ENCODE measurements around the gene GPR18. TPM values are rescaled to one million over a fixed set of nuclear protein-coding genes. Genes with fewer than 3 reads are reported as not detected.
A peak's percentile ranks its signal among the peaks of the same experiment; 100 is the strongest.

The GPR18 gene
- total RNA-seq, 1 experiment from 2014 or later, result not detected

DNA sequence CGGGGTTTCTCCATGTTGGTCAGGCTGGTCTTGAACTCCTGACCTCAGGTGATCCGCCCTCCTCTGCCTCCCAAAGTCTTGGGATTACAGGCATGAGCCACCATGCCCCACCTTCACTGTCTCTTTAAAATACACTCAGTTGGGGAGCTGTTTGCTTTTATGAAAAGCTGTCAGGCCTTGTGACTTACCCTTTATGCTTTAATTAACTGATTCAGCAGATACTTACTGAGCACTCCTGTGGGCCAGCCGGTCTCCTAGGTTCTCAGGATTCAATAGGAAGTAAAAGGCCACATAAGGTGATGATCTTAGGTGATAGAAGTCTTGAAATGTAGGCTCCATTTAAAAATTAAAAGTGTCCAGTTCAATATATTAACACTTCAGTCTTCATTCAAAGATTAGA lies 50.0 kb downstream of the GPR18 start:
- Mint-ChIP-seq H3K4me1 (peaks cover 31 to 34% of the 10 kb centered on the region in 2 experiments), H3K27ac (peak overlapping the region in 2 of 3 experiments; percentile 45 to 55; a peak in 2 of 7 replicates), H3K27me3 (ENCODE audit: low read depth) (no peaks in the 10 kb centered on the region; the same call in 1 of the 2 replicates), H3K36me3 (ENCODE audit: insufficient read depth in 1 of 3, low read depth in 3 of 3) (peaks cover 17 to 19% (median 18%) of the 10 kb centered on the region in 3 experiments; a peak in 6 of 7 replicates), H3K9me3 (no peaks in the 10 kb centered on the region), H3K4me3 (no peak overlapping the region)
- no peak overlapping the region for H3K18ac ChIP-seq (ENCODE audit: insufficient read length, low read depth, low read length)
- H3K14ac ChIP-seq (ENCODE audit: insufficient read depth, low read length), result no peak overlapping the region
- no peak overlapping the region for H2BK5ac ChIP-seq (ENCODE audit: insufficient read length, low read length)
- H3K4me2 ChIP-seq (ENCODE audit: insufficient read depth, insufficient read length, low read length), result no peak overlapping the region
- H4K8ac ChIP-seq (replicated peaks; ENCODE audit: insufficient read length, low read depth, low read length), result no peak overlapping the region
- peaks cover 39% of the 10 kb centered on the region; the same call in 1 of the 2 replicates for H3K79me2 ChIP-seq (ENCODE audit: insufficient read depth, low read length)
- H3T11ph ChIP-seq (ENCODE audit: low read length), result no peak overlapping the region
- no peaks in the 10 kb centered on the region for H3K9me3 ChIP-seq (ENCODE audit: control insufficient read depth, low read depth, low read length)
- H2AFZ ChIP-seq (ENCODE audit: low read length), result no peak overlapping the region
- H4K5ac ChIP-seq (ENCODE audit: insufficient read length, low read depth, low read length), result no peak overlapping the region
- no peak overlapping the region for H3K4ac ChIP-seq (ENCODE audit: low read depth, low read length)
- no peak overlapping the region for H4K91ac ChIP-seq (ENCODE audit: insufficient read length, low read depth, low read length)
- H3K9ac ChIP-seq (ENCODE audit: extremely low read depth, insufficient read length, low read length), result no peak overlapping the region
- H2AK5ac ChIP-seq (ENCODE audit: insufficient read length, low read length), result no peak overlapping the region
- no peaks in the 10 kb centered on the region for H3K23me2 ChIP-seq (ENCODE audit: insufficient read length, low read depth, low read length, poor library complexity, severe bottlenecking)
- peaks cover 15% of the 10 kb centered on the region for H3K79me1 ChIP-seq (ENCODE audit: insufficient read depth, low read depth, low read length, poor library complexity, severe bottlenecking)
- H3K56ac ChIP-seq (ENCODE audit: insufficient read length, low read depth, low read length), result no peak overlapping the region
- no peak overlapping the region for H3K27ac ChIP-seq (ENCODE audit: insufficient read length, low read depth, low read length)
- H3K4me1 ChIP-seq (ENCODE audit: insufficient read depth, low read length), result peaks cover 1% of the 10 kb centered on the region; the same call in 1 of the 2 replicates
- no peak overlapping the region for H3K23ac ChIP-seq (ENCODE audit: insufficient read length, low read depth, low read length)
- H3K27me3 ChIP-seq (ENCODE audit: insufficient read depth, low read length), result no peaks in the 10 kb centered on the region
- WGBS (ENCODE audit: extremely low coverage, insufficient read length, low lambda C conversion rate), result no CpG with 5 or more reads among the region's 3 CpGs
- no peak for DNase-seq
- H2BK120ac ChIP-seq (ENCODE audit: low read depth, low read length, poor library complexity, severe bottlenecking), result no peak overlapping the region
- H4K20me1 ChIP-seq (ENCODE audit: control insufficient read depth, insufficient read depth, insufficient read length), result peaks cover 2% of the 10 kb centered on the region
- no peak overlapping the region for H2BK15ac ChIP-seq (ENCODE audit: low read depth, low read length)
- TF ChIP-seq, protein P1, sequence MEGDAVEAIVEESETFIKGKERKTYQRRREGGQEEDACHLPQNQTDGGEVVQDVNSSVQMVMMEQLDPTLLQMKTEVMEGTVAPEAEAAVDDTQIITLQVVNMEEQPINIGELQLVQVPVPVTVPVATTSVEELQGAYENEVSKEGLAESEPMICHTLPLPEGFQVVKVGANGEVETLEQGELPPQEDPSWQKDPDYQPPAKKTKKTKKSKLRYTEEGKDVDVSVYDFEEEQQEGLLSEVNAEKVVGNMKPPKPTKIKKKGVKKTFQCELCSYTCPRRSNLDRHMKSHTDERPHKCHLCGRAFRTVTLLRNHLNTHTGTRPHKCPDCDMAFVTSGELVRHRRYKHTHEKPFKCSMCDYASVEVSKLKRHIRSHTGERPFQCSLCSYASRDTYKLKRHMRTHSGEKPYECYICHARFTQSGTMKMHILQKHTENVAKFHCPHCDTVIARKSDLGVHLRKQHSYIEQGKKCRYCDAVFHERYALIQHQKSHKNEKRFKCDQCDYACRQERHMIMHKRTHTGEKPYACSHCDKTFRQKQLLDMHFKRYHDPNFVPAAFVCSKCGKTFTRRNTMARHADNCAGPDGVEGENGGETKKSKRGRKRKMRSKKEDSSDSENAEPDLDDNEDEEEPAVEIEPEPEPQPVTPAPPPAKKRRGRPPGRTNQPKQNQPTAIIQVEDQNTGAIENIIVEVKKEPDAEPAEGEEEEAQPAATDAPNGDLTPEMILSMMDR (conservative IDR thresholded peaks at IDR 0.05), result no peak
- no peak overlapping the region for H2BK12ac ChIP-seq (ENCODE audit: insufficient read length, low read depth, low read length)
- H2BK20ac ChIP-seq (ENCODE audit: low read depth, low read length, poor library complexity, severe bottlenecking), result no peak overlapping the region

Measured in H9 (cell line).